Large intestine (tissue), 3 donors: Measurements from ENCODE around the gene IFNLR1. TPM values are rescaled to one million over a fixed set of nuclear protein-coding genes. Genes with fewer than 3 reads are reported as not detected.

Source experiments
- DNase-seq, 2 donors: peaks; one replicate each; pipeline versions ENCODE4 v3.0.0 to v3.0.0-alpha.2; 2013
- H3K27ac ChIP-seq: one replicate; pipeline ENCODE4 v1.5.1; 2013; ENCODE audit warnings: low read length
- H3K27me3 ChIP-seq: 2 replicates; pipeline ENCODE4 v1.6.1; 2013; ENCODE audit warnings: low read length; ENCODE audit not compliant: control insufficient read depth, insufficient read depth
- H3K36me3 ChIP-seq: 2 replicates; pipeline ENCODE4 v1.6.1; 2013; ENCODE audit warnings: low read length; ENCODE audit not compliant: control insufficient read depth, insufficient read depth
- H3K4me1 ChIP-seq: one replicate; pipeline ENCODE4 v1.6.1; 2013; ENCODE audit warnings: low read length; ENCODE audit not compliant: control insufficient read depth, insufficient read depth
- H3K4me3 ChIP-seq: one replicate; pipeline ENCODE4 v1.5.1; 2013; ENCODE audit warnings: low read length
- H3K9me3 ChIP-seq: one replicate; pipeline ENCODE4 v1.6.1; 2013; ENCODE audit warnings: mild to moderate bottlenecking, low read depth, low read length, moderate library complexity; ENCODE audit not compliant: control insufficient read depth
- WGBS: methylation state at CpG from one replicate; pipeline ENCODE4 v1.1.5; 2013; ENCODE audit warnings: low lambda C conversion rate; ENCODE audit not compliant: insufficient coverage; 5-methylcytosine and 5-hydroxymethylcytosine counted together
- polyA plus RNA-seq: library from polyadenylated mRNA; unstranded; fragments of 120-200 nt; gene quantifications from one replicate; pipeline ENCODE4 v1.2.1, GENCODE V29; 2013

IFNLR1 gene
- polyA plus RNA-seq, 1 donor: 11.7 TPM

DNA sequence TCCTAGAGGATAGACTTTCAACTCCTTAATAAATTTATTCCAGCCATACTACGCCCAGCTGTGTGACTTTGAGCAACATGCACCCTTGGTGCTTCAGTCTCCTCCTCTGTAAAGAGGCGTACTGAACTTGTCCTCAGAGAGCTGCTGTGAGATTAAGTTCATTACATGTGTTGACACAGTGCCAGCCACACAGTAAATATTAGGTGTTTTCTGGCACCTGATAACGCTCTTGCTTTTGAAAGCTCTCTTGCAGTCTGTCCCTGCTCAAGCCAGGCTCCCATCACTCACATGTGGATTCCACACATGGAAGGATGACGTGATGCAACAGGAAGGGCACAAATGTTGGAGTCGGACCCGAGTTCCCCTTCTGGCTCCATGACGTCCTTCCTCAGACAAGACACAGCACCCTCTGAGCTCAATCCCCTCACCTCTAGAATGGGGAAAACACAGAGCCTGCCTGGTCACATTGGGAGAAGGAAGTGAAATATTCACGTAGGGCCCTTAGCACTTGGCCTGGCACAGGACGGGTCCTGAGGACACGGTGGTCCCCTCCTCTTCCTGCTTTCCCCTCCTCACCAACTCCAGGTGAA is 7.7 kb downstream of the IFNLR1 start:
- H3K9me3 ChIP-seq: peaks cover 2% of the 10 kb centered on the region
- no peak for DNase-seq
- H3K27ac ChIP-seq: no peak overlapping the region
- no peaks in the 10 kb centered on the region for H3K27me3 ChIP-seq
- peaks cover 18% of the 10 kb centered on the region for H3K36me3 ChIP-seq
- WGBS: no CpG with 5 or more reads among the region's 10 CpGs
- H3K4me3 ChIP-seq: no peak overlapping the region
- peaks cover 14% of the 10 kb centered on the region for H3K4me1 ChIP-seq

DNA sequence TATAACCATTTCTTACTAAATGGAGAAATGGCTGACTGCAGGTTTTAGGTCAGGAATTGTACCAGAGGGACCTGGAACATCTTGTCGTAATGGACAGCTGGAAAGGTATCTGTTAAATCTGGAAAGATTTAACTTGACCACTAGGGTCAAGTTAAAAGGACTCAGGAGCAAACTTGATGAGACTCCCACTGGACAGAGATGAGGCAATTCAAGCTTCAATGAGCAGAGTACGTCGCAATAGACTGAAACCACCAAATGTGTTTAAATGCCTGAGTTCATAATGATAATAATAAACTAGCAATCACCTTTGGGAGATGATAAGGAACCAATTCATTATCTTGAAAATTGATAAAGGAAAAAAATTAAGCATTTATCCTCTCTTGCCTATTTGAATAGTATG is 8.7 kb downstream of the IFNLR1 start:
- H3K9me3 ChIP-seq: no peaks in the 10 kb centered on the region
- DNase-seq: no peak
- H3K4me1 ChIP-seq: peaks cover 10% of the 10 kb centered on the region
- WGBS: 72% methylated on average over 2 of the region's 3 CpGs
- no peak overlapping the region for H3K4me3 ChIP-seq
- H3K27ac ChIP-seq: no peak overlapping the region
- H3K36me3 ChIP-seq: peaks cover 18% of the 10 kb centered on the region
- no peaks in the 10 kb centered on the region for H3K27me3 ChIP-seq

DNA sequence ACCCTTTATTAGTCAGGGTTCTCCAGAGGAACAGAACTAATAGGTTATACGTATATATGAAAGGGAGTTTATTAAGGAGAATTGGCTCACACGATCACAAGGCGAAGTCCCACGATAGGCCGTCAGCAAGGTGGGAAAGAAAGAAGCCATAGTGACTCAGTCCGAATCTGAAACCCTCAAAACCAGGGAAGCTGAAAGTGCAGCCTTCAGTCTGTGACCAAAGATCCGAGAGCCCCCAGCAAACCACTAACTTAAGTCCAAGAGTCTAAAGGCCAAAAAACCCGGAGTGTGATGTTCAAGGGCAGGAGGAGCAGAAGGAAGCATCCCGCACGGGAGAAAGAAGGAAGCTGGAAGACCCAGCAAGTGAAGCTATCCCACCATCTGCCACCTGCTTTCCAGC is 9.9 kb downstream of the IFNLR1 start:
- no peak for DNase-seq
- peaks cover 8% of the 10 kb centered on the region for H3K4me1 ChIP-seq

DNA sequence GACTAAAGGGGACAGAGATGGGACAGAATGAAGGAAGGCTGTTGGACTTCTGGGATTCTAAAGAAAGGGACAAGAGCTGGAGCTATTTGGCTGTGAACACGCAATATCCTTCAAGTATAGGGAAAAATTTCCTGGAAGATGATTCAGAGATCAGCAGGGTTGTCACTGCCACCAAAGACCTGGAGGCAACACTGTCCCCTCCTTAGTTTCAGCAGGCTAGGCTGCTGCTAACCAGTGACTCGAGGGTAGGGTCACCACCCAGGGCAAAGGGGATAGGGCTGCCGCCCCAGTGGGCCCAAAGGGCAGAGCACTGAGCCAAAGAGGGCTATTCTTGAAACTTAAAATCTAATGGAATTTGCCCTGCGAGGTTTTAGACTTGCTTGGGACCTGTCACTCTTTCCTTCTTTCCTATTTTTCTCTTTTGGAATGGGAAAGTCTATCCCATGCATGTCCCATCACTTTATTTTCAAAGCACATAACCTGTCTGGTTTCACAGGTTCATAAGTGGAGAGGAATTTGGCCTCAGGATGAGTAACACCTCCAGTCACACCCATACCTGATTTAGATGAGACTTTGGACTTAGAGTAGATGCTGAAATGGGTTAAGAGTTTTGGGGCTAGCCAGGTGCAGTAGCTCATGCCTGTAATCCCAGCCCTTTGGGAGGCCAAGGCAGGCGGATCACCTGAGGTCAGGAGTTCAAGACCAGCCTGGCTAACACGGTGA is 11.9 kb downstream of the IFNLR1 start:
- peak in 1 of 2 donors; percentile 37 for DNase-seq
- Histone ChIP-seq H3K4me1 (peaks cover 8% of the 10 kb centered on the region), H3K9me3 (no peaks in the 10 kb centered on the region), H3K27ac (peak overlapping the region; percentile 8), H3K36me3 (peaks cover 10% of the 10 kb centered on the region), H3K27me3 (no peaks in the 10 kb centered on the region), H3K4me3 (no peak overlapping the region)
- no CpG with 5 or more reads among the region's 6 CpGs for WGBS

More for the DNA sequence above, 9.9 kb downstream of the IFNLR1 start:
- no peaks in the 10 kb centered on the region for H3K9me3 ChIP-seq
- no peak overlapping the region for H3K27ac ChIP-seq
- peaks cover 21% of the 10 kb centered on the region for H3K36me3 ChIP-seq
- H3K4me3 ChIP-seq: no peak overlapping the region
- H3K27me3 ChIP-seq: no peaks in the 10 kb centered on the region
- 100% methylated on average over 1 of the region's 10 CpGs for WGBS

DNA sequence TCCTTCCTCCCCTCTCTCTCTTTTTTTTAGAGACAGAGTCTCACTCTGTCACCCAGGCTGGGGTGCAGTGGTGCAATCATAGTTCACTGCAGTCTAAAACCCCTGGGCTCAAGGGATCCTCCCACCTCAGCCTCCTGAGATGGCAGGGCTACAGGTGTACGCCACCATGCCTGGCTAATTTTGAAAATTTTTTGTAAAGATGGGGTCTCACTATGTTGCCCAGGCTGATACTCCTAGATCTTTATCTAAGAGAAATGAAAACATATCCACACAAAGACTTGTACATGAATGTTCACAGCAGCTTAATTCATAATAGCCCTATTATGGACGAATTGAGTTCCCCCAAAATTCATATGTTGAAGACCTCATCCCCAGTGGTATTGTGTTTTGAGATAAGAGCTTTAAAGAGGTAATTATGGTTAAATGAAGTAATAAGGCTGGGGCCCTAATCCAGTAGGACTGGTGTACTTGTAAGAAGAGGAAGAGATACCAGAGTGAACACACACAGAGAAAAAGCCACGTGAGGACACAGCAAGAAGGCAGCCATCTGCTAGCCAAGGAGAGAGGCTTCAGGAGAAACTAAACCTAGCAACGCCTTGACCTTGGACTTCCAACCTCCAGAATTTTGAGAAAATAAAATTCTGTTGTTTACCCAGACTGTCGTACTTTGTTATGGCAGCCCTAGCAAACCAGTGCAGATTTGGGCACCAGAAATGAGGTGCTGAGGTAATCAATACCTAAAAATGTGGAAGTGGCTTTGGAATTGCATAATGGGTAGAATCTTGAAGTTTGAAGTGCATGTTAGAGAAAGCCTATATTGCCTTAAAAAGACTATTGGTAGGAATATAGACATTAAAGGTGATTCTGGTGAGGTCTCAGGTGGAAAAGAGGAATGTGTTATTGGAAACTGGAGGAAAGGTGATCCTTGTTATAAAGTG is 13.2 kb downstream of the IFNLR1 start:
- Histone ChIP-seq H3K36me3 (peaks cover 15% of the 10 kb centered on the region), H3K4me1 (peaks cover 8% of the 10 kb centered on the region), H3K27ac (no peak overlapping the region), H3K27me3 (no peaks in the 10 kb centered on the region), H3K4me3 (no peak overlapping the region), H3K9me3 (no peaks in the 10 kb centered on the region)
- DNase-seq: no peak
- WGBS: 93% methylated on average over 2 of the region's 5 CpGs

DNA sequence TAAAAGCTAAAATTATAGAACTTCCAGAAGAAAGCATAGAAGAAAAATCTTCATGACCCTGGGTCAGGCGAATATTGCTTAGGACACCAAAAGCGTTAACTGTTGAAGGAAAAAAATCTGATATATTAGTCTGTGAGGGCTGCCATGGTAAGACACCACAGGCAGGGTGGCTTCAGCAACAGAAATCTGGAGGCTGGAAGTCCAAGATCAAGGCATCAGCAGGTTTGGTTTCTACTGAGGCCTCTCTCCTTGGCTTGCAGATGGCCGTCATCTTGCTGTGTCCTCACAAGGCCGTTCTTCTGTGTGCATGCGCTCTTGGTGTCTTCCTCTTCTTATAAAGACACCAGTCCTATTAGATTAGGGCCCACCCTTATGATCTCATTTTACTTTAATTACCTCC is 14.5 kb downstream of the IFNLR1 start:
- Histone ChIP-seq H3K36me3 (peaks cover 20% of the 10 kb centered on the region), H3K27ac (no peak overlapping the region), H3K4me3 (no peak overlapping the region), H3K4me1 (peaks cover 8% of the 10 kb centered on the region), H3K27me3 (no peaks in the 10 kb centered on the region), H3K9me3 (no peaks in the 10 kb centered on the region)
- WGBS: 100% methylated on average over 3 of the region's 5 CpGs
- DNase-seq: no peak

DNA sequence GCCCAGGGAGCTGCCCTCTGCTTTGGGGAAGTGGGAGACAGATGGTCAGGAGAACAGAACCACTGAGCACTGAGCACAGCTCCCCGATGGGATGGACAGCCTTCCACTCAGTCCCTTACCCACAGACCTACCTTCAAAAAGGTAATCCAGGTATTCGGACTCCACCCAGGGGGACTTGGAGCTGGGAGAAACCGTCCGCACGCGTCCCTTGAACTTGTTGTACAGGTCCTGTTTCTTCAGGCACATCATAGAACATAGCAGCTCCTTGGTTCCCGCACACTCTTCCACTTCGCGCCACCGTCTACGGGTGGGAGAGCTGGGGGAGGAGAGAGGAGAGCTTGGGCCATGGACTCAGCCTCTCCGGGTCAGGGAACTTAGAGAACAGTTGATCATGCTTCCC is 17.8 kb downstream of the IFNLR1 start:
- WGBS: no CpG with 5 or more reads among the region's 12 CpGs
- no peaks in the 10 kb centered on the region for H3K27me3 ChIP-seq

DNA sequence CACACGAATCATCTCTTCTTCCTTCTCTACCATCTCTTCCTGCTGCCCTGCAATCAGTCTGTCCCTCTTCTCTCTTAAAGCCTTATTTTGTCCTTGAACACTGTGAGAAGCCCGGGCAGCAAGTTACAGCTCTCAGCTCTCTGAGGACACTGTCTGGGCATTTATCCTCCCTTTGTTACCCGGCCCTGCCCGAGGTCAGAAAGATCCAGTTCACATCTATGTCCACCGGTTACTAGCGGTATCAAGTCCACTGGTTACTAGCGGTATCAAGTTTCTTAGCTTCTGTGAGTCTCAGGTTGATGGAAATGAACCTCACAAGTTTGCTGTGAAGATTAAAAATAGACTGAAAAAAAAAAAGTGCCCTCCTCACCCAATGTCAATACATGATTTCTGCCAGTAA is 18.8 kb downstream of the IFNLR1 start:
- H3K36me3 ChIP-seq: peaks cover 26% of the 10 kb centered on the region
- WGBS: 93% methylated on average over 3 of the region's 7 CpGs
- peaks cover 21% of the 10 kb centered on the region for H3K4me1 ChIP-seq
- H3K27ac ChIP-seq: no peak overlapping the region
- no peak for DNase-seq
- H3K9me3 ChIP-seq: no peaks in the 10 kb centered on the region
- H3K27me3 ChIP-seq: no peaks in the 10 kb centered on the region
- no peak overlapping the region for H3K4me3 ChIP-seq

More for the DNA sequence above, 17.8 kb downstream of the IFNLR1 start:
- DNase-seq: no peak
- Histone ChIP-seq H3K4me3 (no peak overlapping the region), H3K9me3 (no peaks in the 10 kb centered on the region), H3K4me1 (peaks cover 15% of the 10 kb centered on the region), H3K36me3 (peaks cover 26% of the 10 kb centered on the region), H3K27ac (no peak overlapping the region)

DNA sequence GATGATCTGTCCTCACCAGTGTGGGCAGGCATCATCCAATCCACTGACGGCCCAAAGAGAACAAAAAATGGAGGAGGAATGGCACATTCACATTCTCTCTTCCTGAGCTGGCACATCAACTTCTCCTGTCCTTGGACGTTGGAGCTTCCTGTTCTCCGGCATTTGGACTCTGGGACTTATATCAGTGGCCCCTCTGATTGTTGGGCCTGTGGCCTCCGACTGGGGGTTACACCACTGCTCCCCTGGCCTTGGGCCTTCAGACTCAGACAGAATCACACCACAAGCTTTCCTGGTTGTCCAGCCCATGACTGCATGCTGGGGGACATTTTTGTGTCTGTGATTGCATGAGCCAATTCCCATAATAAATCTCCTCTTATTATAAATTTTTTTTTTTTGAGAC is 20.1 kb downstream of the IFNLR1 start:
- no CpG with 5 or more reads among the region's 4 CpGs for WGBS
- H3K4me1 ChIP-seq: peaks cover 21% of the 10 kb centered on the region
- H3K4me3 ChIP-seq: no peak overlapping the region
- DNase-seq: peak; percentile 67 to 80
- H3K27ac ChIP-seq: no peak overlapping the region
- no peaks in the 10 kb centered on the region for H3K27me3 ChIP-seq
- H3K36me3 ChIP-seq: peaks cover 26% of the 10 kb centered on the region
- no peaks in the 10 kb centered on the region for H3K9me3 ChIP-seq

DNA sequence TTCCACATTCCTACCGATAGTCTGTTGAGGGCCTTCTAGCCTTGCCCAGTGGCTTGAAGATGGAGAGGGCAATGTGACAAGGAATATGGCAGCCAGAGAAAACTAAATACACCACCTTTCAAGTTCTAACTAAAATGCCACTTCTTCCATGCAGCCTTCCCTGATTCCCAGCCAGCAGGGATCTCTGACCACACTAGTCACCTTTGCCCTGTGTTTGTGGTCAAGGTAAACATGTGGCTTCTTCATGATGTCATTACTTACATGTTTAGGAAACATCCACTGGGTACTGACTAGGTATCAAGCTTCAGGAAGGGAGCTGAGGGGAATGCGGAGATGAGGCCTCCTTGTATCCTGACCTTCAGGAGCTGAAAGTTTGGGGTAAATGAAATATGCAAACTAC is 21.6 kb downstream of the IFNLR1 start:
- Histone ChIP-seq H3K9me3 (no peaks in the 10 kb centered on the region), H3K27ac (no peak overlapping the region), H3K27me3 (no peaks in the 10 kb centered on the region), H3K36me3 (peaks cover 33% of the 10 kb centered on the region), H3K4me3 (no peak overlapping the region), H3K4me1 (peaks cover 25% of the 10 kb centered on the region)
- DNase-seq: no peak
- WGBS: 100% methylated on average over 1 of the region's 2 CpGs
